Measurements from ENCODE around the gene TADA2A. TPM values are rescaled to one million over a fixed set of nuclear protein-coding genes. Genes with fewer than 3 reads are reported as not detected.
"Not testable (repeated sequence)": the region's sequence is repeated elsewhere in the genome, so short reads cannot be mapped to it uniquely, and the experiment has no call there.

TADA2A gene
- total RNA-seq, 1 donor from 2014 or later = 28.9 TPM

DNA sequence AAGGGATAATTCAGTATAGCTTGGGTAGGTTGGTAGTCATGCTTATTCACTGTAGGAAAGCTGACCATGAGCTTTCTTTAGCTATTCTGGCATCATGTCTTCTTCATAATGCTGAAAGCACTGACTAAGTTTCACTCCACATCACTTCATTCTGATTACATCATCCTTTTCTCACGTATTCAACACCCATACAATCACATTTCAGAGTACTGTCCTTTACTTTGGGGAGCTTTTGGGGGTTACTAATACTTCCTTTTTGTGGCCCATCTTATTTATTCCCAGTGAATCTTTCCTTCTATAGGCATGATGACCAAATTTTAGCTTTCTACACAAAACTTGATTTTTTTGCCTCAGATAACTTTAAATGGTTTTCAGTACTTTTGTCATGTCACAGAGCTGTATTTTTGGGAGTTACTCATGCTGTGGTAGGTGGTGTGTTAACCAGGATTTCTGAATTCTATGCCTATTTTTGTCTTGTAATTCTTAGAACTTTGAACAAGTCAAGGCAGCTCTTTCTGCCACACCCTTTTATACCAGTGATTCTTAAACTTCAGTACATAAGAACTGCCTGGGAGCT, 23.5 kb downstream of the TADA2A start:
- TF ChIP-seq, protein P1, sequence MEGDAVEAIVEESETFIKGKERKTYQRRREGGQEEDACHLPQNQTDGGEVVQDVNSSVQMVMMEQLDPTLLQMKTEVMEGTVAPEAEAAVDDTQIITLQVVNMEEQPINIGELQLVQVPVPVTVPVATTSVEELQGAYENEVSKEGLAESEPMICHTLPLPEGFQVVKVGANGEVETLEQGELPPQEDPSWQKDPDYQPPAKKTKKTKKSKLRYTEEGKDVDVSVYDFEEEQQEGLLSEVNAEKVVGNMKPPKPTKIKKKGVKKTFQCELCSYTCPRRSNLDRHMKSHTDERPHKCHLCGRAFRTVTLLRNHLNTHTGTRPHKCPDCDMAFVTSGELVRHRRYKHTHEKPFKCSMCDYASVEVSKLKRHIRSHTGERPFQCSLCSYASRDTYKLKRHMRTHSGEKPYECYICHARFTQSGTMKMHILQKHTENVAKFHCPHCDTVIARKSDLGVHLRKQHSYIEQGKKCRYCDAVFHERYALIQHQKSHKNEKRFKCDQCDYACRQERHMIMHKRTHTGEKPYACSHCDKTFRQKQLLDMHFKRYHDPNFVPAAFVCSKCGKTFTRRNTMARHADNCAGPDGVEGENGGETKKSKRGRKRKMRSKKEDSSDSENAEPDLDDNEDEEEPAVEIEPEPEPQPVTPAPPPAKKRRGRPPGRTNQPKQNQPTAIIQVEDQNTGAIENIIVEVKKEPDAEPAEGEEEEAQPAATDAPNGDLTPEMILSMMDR (IDR thresholded peaks at IDR 0.05; ENCODE audit: unreplicated experiment) = no peak
- no peaks in the 10 kb centered on the region for H3K27me3 Mint-ChIP-seq (ENCODE audit: low read depth)
- peak overlapping the region; percentile 50 for H3K27ac Mint-ChIP-seq
- H3K4me3 Mint-ChIP-seq = no peak overlapping the region
- no peaks in the 10 kb centered on the region for H3K9me3 Mint-ChIP-seq
- H3K36me3 Mint-ChIP-seq = peaks cover 35% of the 10 kb centered on the region
- H3K4me1 Mint-ChIP-seq = no peaks in the 10 kb centered on the region
- DNase-seq (ENCODE audit: low spot score in 2 of 2, unreplicated experiment in 2 of 2) = no peak

- Mint-ChIP-seq H3K4me3 (no peak overlapping the region), H3K4me1 (no peaks in the 10 kb centered on the region), H3K27ac (no peak overlapping the region), H3K9me3 (no peaks in the 10 kb centered on the region), H3K36me3 (peaks cover 29% of the 10 kb centered on the region), H3K27me3 (ENCODE audit: low read depth) (no peaks in the 10 kb centered on the region)
- no peak for DNase-seq (ENCODE audit: low spot score in 2 of 2, unreplicated experiment in 2 of 2)
- TF ChIP-seq, protein P1 (IDR thresholded peaks at IDR 0.05; ENCODE audit: unreplicated experiment) = no peak
These were observed 26.0 kb downstream of the TADA2A start for GRCh38 chr17:37432671-37433070.

DNA sequence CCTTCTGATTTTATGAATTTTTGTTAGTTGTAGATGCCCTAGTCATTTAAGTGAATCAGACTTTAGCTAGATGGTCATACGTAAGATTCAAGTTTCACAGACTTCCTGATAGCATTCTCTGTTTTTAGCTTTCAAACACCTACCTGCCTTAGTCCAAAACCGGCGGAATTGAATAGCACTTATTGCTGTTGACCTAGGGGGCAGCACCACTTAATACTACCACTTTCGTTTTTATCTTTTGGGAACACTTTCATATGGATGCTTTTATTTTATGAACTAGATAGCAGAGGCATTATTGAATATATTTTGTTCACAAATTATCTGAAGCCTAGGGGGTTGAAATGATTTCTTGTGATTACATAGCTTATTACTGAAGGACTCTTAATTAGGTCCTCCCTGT, 31.5 kb downstream of the TADA2A start:
- no peak overlapping the region for H3K27ac Mint-ChIP-seq
- TF ChIP-seq, protein P1 (IDR thresholded peaks at IDR 0.05; ENCODE audit: unreplicated experiment) = peak; percentile 16
- DNase-seq (ENCODE audit: low spot score in 2 of 2, unreplicated experiment in 2 of 2) = no peak
- no peaks in the 10 kb centered on the region for H3K9me3 Mint-ChIP-seq
- no peak overlapping the region for H3K4me3 Mint-ChIP-seq
- H3K4me1 Mint-ChIP-seq = no peaks in the 10 kb centered on the region
- peaks cover 37% of the 10 kb centered on the region for H3K36me3 Mint-ChIP-seq
- H3K27me3 Mint-ChIP-seq (ENCODE audit: low read depth) = no peaks in the 10 kb centered on the region

GRCh38 chr17:37440424-37440823, 33.7 kb downstream of the TADA2A start:
- no peak overlapping the region for H3K4me3 Mint-ChIP-seq
- H3K36me3 Mint-ChIP-seq = peaks cover 35% of the 10 kb centered on the region
- no peaks in the 10 kb centered on the region for H3K4me1 Mint-ChIP-seq
- H3K27me3 Mint-ChIP-seq (ENCODE audit: low read depth) = no peaks in the 10 kb centered on the region
- no peak for DNase-seq (ENCODE audit: low spot score in 2 of 2, unreplicated experiment in 2 of 2)
- H3K9me3 Mint-ChIP-seq = no peaks in the 10 kb centered on the region
- TF ChIP-seq, protein P1 (IDR thresholded peaks at IDR 0.05; ENCODE audit: unreplicated experiment) = no peak
- H3K27ac Mint-ChIP-seq = no peak overlapping the region

- H3K27ac Mint-ChIP-seq; H3K4me3 Mint-ChIP-seq; H3K9me3 Mint-ChIP-seq; H3K4me1 Mint-ChIP-seq; DNase-seq (ENCODE audit: low spot score in 2 of 2, unreplicated experiment in 2 of 2); H3K27me3 Mint-ChIP-seq (ENCODE audit: low read depth): not testable (repeated sequence)
- peaks cover 33% of the 10 kb centered on the region for H3K36me3 Mint-ChIP-seq
These were observed 34.8 kb downstream of the TADA2A start for GRCh38 chr17:37441369-37442014.

GRCh38 chr17:37446027-37446426, 39.3 kb downstream of the TADA2A start:
- no peak overlapping the region for H3K4me3 Mint-ChIP-seq

More at GRCh38 chr17:37446027-37446426, 39.3 kb downstream of the TADA2A start:
- TF ChIP-seq, protein P1 (IDR thresholded peaks at IDR 0.05; ENCODE audit: unreplicated experiment) = no peak
- H3K9me3 Mint-ChIP-seq = no peaks in the 10 kb centered on the region
- H3K27ac Mint-ChIP-seq = no peak overlapping the region
- no peaks in the 10 kb centered on the region for H3K27me3 Mint-ChIP-seq (ENCODE audit: low read depth)
- peaks cover 13% of the 10 kb centered on the region for H3K4me1 Mint-ChIP-seq
- DNase-seq (ENCODE audit: low spot score in 2 of 2, unreplicated experiment in 2 of 2) = no peak
- H3K36me3 Mint-ChIP-seq = peaks cover 30% of the 10 kb centered on the region

All from mesothelial cell of epicardium (in vitro differentiated cells).